HG03520 (cell line): ENCODE measurements around the gene ASXL3.

ENCODE experiments used
- ATAC-seq: cut with Tn5 transposase; IDR thresholded peaks from one replicate; pipeline ENCODE4 v1.9.1; 2021; ENCODE audit warnings: mild to moderate bottlenecking, moderate library complexity; ENCODE audit not compliant: unreplicated experiment

The ASXL3 gene

GRCh38 chr18:33577685-33578517, at the start of gene ASXL3:
ASXL3 (plus strand) TSS chr18:33578219; CDS start chr18:33578632, 413 bp downstream.
- ATAC-seq = no peak

DNA sequence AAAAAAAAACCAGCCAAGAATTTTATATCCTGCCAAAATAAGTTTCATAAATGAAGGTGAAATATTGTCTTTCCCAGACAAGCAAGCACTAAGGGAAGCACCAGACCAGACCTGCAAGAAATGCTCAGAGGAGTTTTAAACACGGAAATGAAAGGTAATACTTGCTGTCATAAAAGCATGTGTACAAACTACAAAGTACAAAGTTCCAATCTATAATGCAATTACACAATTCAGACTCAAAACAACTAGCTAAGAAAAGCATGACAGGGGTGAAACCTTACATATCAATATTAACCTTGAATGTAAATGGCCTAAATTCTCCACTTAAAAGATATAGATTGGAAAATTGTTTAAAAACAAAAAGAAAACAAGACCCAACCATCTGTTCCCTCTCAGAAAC, 45.0 kb upstream of the ASXL3 start:
- no peak for ATAC-seq

DNA sequence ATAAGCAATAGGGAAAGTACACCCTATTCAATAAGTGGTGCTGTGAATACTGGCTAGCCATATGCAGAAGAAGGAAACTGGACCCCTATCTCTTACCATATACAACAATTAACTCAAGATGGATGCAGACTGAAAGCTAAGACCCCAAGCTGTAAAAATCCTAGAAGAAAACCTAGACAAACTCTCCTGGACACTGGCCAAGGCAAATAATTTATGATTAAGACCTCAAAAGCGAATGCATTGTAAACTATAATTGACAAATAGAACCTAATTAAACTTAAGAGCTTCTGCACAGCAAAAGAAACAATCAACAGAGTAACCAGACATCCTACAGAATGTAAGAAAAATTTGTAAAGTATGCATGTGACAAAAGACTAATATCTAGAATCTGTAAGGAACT, 41.1 kb upstream of the ASXL3 start:
- no peak for ATAC-seq

- ATAC-seq = no peak
These were observed 39.5 kb upstream of the ASXL3 start for GRCh38 chr18:33538418-33539042.

DNA sequence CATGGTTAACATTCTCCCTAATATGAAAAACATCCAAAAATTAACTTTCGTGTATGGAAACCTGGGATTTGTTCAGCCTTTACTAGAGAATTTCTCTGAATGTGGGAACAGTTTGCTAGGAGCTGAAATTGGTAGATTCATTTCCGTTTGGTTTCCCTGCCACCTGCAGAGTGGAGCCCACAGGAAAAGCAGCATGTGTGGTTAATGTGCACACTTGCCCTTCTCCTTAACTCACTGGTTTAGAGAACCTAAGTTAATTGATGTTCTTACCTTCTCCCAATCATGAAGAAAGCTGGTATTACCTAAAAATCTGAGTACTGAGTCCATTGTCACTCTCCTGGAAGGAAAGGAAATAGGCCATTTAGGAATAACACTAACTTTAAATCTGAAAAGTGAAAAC, 37.6 kb upstream of the ASXL3 start:
- ATAC-seq = no peak

GRCh38 chr18:33541316-33541715, 36.7 kb upstream of the ASXL3 start:
- ATAC-seq = no peak

- no peak for ATAC-seq
These were observed 21.2 kb upstream of the ASXL3 start for GRCh38 chr18:33556846-33557245.

- no peak for ATAC-seq
These were observed 20.3 kb upstream of the ASXL3 start for GRCh38 chr18:33557706-33558105.

DNA sequence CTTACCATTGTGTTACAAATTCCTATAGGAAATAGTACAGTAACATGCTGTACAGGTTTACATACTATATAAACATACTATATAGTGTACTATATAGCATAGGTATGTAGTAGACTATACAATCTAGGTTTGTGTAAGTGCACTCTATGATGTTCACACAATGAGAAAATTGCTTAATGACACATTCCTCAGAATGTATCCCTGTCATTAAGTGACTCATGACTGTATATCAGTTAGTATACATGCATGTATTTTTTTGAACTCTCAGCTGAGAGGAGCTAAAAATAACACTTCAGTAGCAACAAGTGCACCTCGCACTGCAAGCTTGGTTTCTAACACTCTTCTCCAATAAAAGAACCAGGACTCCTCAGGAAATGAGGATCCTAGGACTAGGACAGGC, 19.5 kb upstream of the ASXL3 start:
- no peak for ATAC-seq

- peak; percentile 81 for ATAC-seq
These were observed 17.2 kb upstream of the ASXL3 start for GRCh38 chr18:33560686-33561370.

DNA sequence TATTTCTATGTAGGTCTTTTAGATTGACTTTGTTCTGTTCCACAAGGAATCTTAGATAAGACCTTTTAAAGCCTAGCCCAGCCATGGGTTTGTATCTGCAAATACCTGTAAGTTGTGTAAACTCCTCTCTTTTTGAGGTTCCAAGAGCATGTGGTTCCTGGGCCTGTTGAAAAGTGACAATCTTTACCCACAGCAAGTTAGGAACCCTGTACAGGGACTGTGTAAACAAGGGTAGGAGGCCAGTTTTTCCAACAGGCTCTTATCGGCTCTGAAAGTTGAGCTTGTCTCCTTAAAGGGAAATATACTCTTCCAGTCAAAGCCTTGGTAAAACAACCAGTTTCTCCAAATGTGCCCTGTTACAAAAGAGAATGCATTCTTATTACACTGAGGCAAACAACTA, 15.3 kb upstream of the ASXL3 start:
- ATAC-seq = no peak

GRCh38 chr18:33567705-33568104, 10.3 kb upstream of the ASXL3 start:
- no peak for ATAC-seq

- no peak for ATAC-seq
These were observed 5.8 kb upstream of the ASXL3 start for GRCh38 chr18:33571998-33572787.

- ATAC-seq = no peak
These were observed 4.8 kb upstream of the ASXL3 start for GRCh38 chr18:33573193-33573592.

DNA sequence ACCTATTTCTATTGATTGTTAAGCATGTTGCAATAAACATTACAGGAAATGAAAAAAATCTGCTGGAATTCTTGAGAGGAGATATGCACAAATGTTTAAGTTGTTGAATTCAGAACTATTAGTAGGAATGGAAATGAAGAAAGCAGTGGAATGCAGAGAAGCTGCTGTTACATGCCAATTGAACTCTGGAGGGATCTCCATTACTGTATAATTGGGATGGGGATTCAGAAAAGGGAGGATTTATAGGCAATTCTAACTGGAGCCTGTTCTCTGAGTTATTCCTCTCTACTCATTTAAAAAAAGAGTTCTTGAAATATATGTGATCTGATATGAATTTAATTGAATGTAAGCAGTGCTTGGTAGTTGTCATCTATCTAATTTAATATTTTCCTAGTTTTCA, 2.6 kb upstream of the ASXL3 start:
- no peak for ATAC-seq

GRCh38 chr18:33576999-33577646, 896 bp upstream of the ASXL3 start:
- no peak for ATAC-seq

DNA sequence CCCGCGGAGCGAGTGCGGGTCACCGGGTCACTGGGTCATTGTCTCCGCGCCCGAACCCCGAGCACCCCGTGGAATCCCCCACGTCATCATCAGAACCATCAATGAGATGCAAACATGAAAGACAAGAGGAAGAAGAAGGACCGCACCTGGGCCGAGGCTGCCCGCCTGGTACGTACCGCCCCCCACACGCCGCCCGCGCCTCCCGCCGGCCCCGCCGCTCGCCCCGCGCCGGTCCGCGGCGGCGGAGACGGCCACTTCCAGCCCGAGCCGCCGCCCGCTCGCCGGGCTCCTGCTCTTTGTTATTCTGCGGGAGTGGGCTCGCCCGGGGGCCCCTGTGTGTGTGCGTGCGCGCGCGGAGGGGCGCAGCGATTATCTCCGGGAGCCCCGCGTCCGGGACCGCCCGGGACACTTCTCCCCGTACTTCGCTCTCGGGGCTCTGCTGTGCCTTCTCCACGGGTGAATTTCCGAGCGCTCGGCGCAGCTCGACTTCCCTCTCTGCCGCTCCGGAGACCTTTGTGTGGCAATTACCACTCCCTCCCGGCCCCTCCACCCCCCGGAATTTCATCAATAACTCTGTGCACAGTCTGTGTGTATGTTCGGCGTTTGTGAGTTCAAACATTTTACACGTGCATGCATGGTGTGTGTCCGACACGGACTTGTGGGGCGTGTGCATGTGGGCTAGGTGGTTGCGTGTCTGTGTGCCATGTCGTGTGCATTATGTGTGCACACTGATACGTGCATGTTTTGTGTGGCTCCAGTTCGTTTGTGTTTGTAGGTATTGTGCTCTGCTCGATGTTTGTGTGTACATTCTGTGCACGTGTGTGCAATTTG, 714 bp downstream of the ASXL3 start:
- ATAC-seq = no peak

- ATAC-seq = no peak
These were observed 1.6 kb downstream of the ASXL3 start for GRCh38 chr18:33579349-33580215.

DNA sequence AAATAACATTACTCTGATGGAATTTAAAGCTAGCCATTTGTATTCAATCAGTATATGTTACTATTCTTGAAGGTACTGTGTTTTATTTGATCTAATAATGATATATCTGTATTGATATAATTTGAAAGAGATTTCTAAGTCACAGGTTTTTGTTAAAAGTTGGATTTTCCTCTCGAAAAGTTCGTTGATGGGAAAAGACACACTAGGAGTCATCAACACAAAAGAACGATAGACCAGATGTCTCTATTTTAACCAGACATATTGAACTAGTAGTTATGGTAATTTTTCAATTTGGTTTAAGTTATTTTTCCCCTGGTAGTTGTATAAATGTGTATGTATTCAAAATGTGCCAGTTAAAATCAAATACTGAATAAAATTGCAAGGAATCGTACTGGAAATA, 2.5 kb downstream of the ASXL3 start:
- no peak for ATAC-seq
